ENCODE data around the gene PLXNB1. TPM values are rescaled to one million over a fixed set of nuclear protein-coding genes. Genes with fewer than 3 reads are reported as not detected.

PLXNB1 gene
- total RNA-seq, 1 donor from 2014 or later = 3.3 TPM

DNA sequence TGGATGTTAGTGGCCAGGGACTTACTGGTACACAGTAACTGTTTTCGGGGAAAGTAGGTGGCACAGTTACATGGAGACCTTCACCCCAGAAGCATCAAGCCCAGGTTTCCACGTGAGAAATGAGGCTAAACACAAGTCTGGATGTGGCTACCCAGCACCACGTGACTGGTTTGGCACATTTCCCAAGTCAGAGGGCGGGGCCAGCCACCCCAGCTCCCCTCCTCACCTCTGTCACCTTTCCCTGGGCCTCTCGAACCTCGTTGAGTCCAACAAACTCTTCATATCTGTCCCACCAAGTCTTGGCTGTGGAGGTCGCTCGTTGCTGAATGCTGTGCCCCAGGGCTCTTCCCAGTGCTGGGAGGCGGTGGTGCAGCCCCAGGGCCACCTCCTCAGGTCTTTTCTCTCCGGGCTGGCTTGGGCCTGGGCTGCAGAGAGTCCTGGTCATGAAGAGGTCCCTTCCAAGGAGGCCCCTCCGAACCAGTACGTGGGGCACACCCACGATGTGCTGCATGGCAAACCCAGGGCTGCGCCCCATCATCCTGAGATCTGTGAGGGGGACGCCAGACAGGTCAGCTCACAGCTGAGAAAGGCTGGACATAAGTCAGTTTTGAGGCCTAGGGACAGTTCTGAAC lies 4.8 kb upstream of the PLXNB1 start:
- intact Hi-C loops (cut with micrococcal nuclease) = no loop called here

DNA sequence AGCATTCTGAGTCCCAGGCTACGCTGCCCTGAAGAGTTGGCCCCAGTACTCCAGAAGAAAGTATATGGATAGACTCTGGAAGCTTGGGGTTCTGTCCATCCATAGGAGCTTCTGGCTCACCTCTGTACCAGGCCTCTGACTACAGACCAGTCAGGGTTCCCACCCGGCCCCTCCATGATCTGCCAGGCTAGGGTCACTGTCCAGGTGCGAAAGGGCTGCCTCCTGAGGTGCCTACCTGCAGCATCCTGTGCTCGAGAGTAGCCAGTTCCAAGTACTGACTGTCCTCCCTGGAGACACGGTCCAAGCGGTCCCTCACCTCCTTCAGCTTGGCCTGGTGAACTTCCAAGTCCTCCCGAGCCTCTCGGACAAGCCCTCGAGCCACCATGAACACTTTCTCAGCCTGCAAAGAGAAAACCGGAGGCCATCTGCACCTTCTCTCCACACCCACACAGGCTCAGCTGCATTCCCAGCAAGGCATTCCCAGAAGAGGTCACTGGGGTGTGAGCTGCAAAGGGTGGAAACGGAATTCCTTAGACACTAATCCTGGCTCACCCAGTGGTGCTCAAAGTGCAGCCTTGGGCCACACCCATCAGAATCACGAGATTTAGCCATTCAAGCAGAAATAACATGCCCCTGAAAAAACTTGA lies 3.7 kb upstream of the PLXNB1 start:
- intact Hi-C loops (cut with micrococcal nuclease) = no loop called here

DNA sequence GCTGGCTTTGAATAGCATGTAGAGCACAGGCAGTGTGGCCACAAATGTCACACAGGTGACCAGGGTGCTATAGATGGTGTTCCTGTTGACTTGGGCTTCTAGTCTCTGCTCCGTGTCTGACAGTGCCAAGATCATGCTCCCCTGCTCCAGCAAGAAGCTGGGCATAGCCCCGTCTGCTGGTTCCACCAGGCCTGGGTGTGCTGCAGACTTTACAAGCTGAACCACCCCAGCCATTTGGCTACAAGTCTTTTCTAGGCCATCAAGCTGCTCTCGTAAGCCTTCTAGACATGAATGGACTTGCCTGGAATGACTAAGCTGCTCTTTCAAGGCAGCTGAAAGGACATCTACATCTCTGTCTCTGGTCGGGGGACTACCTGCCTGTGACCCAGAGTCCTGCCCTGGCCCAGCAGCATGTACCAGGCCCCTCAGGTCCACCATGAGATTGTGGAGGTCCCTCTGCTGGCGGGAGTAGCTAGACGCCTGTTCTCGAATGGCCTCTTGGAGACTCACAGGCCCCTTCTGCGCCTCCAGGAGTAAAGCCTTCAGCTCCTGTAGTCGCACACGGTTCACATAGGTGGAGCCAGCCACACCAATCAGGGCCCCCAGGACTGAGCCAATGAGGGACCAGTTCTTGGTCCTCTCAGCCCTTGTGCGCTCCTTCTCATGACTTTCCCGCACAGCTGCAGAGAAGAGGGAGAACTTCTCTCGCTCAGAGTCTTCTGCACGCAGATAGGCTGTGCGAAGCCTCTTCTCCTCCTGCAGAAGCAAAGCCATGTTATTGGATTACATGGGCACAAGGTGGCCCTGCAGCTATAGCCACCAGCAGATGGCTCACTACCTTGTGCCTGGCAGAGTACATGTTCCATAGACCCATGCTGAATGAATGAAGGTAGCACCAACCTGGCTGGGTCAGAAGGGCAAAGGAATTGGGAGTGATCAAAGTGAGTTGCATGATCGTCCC lies 2.8 kb upstream of the PLXNB1 start:
- intact Hi-C loops (cut with micrococcal nuclease) = no loop called here

DNA sequence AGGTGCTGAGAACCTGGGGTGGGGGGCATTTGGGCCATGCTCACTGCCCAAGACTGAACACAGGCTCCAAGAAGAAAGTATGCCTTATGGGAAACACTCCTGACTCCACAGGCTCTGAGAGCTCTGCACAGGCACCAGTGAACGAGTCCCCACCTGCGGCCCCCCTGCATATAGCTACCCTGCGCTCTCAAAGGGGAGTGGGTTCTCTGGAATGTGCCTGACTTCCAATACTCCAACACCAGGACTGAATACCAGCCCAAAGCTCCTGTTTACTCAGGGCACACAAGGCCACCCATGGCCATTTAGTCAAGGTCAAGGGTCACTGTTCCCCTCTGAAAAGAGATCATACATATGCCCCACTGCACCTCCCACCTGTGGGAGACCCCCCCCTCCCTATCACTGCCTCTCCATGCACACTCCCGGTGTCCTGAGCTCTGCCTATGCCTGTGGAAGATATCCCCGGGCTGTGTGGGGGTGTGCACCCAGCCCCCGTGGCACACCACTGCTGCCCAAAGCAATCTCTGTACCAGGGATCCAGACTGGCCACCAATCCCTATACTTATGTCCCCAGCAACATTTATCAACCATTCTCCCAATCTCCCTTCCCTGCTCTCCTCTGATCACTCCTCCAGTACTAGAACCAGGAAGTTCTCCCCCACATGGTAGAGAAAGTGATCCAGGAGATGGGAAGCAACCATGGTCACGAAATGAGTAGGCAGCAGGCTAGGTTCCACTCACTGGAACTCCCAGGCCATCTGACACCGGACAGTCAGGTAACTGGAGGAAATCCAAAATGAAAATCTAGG lies 1.5 kb upstream of the PLXNB1 start:
- intact Hi-C loops (cut with micrococcal nuclease) = no loop called here

DNA sequence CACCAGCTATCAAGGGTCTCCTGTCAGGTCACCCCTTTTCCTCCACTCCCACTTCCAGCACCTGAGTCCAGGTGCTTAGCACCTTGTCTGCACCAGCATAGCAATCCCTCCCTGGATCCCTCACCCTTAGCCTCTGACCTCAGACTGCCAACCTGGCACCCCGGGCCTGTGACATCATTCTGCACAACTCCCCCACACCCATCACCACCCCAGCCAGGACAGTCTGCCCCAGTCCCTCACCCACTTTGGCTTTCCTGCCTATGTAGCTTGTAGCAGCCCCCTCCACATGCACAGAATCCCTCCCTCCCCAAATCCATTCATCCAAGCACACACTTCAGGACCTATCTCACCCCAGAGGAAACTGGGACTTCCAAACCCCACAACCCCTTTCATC lies 819 bp upstream of the PLXNB1 start:
- intact Hi-C loops (cut with micrococcal nuclease) = no loop called here

DNA sequence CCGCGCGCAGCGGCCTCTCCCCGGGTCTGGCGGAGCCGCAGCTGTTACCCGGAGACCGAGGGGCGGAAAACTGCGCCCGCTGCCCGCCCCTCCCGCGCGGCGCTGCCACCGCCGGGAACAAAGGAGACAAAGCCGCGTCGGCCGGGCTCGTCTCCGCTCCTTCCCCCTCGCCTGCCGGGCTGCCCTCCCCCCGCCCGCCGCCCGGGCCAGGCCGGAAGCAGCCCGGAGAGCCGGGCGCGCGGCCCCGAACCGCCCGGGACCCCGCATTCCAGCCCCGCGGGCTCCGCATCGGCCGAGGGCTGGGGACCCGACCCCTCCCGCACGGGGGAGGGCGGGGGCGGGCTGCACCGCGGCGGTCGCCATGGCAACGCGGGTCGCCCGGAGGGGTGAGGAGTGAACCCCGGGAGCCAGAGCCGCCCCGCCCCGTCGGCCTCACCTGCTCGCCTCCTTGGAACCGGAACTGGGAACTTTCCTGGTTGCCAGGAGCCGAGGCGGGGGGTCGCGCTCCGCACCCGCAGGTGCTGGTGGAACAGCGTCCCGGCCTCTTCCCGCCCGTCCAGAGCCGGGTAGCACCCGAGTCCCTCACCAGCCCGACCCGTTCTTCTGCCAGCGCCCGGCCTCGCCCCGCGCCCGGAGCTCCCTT lies 448 bp downstream of the PLXNB1 start:
- intact Hi-C loops (cut with micrococcal nuclease) = no loop called here

DNA sequence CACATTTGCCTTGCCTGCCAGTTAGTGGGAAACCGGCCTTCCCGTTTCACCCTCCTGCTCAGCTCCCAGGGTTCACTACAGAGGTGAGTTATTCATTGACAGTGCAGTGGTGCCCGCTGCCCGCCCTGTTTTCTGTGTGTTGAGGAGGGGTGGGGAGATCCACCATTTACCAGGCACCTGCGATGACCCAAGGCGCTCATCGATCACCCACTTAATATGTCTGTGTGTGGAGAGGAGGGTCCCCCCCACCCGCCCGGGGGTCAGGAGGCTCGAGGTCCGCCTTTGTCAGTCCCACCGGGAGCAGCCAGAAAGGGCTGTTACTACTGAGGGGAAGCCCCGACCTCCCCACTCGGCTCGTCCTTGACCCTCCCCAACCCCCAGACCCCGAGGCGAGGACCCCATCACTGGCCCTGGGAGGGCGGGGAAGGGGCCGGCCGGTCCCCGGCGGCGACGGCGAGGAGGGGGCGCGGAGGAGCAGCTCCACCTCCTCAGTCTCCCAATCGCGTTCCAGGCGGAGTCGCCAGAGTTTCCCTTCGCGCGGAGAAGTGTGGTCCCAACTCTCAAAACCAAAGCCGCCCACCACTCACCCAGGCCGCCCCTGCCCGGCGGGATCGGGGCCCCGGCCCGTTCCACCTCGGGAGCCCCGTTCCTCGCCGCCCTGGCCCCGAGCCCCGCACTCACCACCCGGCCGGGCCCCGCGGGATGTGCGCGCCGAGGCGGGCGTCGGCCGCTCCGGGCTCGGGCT lies 1.1 kb downstream of the PLXNB1 start:
- intact Hi-C loops (cut with micrococcal nuclease) = no loop called here

DNA sequence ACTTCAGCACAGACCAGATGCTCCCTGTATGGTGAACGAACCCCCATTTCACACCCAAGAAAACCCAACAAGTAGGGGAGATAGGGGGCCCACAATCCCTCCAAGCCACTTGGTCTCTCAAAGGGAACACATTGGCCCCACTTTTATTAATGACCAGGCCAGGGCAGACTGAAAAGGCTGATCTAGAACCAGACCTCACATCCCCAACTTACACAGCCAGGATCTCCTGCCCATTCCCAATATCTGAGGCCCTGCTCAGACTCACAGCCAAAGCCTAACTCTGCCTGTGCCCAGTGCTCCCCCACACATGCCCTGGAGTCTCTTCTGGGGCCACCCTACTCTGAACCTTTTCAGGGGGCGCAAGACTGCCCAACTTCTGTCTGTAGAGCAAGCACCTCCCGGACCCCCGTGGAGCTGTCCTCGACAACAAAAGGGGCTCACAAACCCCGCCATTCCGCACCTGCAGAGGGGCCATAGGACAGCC lies 1.8 kb downstream of the PLXNB1 start:
- intact Hi-C loops (cut with micrococcal nuclease) = no loop called here

DNA sequence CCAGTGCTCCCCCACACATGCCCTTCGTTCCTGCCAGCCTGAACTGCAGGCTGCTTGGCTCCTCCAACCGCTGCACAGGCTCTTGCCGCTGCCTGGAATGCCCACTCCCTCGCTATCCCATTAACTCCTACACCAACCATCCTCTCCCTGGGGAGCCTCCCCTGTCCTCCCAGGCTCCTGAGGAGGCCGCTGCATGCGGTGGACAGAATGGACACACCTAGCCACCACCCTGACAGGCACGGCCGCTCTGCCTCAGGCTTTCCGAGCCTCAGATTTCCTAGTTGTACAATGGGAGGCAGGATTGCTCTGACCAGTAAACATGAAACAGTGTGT lies 2.3 kb downstream of the PLXNB1 start:
- intact Hi-C loops (cut with micrococcal nuclease) = no loop called here

DNA sequence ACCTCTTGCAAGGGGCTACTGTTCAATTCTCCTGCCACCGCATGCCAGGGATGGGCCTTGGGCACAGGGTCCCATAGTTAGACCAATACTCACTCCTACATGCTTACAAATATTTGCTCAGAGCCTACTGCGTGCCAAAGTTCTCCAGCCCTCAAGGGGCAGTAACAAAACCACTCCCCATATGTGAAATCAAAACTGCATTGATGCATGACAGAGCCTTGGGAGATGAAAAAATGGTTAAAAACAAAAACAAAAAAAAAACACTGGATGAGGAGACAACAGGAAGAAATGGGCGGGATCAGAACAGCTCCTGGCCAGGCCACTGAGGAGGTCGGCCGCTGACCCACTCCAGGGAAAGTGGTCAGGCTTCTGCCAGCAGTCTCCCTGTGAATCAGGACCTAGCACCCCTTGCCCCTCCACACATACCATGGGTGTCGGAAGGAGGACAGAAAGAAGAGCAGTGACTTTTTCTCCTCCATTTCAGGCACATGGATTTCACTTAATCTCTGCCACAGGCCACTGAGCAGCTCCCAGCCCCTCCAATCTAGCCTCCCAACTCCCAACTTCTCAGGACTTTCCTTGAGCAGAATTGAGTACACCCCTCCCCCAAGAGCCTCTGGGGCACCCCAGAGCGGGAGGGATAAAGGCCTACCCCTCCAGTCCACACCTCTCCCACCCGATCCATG lies 2.8 kb downstream of the PLXNB1 start:
- intact Hi-C loops (cut with micrococcal nuclease) = no loop called here

DNA sequence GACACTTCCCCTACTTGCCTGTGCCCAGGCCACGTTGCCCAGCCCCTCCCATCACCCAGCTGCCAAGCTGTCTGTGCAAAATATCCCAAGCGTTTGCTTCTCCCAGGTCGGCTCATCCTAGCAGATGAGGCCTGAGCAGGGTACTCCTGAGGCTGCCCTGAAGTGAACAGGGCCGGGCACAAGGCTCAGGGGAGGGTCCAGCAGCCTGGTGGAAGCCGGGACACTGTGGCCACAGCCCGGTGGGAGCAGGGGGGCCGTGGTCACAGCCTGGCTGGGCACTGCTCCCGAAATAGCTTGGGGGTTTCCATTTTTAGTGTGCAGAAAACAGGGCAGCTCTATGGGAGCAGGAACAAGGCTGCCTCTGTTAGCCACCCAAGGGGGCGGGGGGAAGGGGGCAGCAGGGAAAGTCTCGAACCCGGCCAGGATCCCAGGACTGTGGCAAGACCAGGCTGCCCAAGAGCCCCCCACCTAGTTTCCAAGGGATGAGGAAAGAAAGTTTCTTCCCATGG lies 3.4 kb downstream of the PLXNB1 start:
- intact Hi-C loops (cut with micrococcal nuclease) = no loop called here

DNA sequence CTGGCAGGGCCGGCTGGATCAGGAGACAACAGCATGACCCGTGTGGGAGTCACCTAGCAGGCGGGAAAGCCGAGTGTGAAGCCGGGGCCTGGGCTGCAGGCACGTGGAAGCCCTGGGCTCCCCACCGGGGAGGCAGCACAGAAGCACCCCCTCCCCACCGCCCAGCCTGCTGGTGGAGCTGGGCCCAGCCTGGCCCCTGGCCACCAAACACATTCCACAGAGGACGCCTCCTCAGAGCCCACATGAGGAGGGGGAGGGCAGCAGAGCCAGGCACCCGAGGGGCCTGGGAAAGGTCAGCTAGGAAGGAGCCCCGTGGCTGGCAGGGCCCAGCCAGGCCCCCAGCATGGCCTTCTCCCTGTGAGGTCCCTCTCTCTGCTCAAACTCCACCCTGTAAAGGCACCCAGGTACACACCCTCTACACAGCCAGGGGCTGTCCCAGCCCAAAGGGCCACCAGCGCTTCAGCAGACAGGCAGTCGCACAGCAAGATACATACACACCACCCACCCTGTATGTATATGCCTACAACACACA lies 4.5 kb downstream of the PLXNB1 start:
- intact Hi-C loops (cut with micrococcal nuclease) = no loop called here

DNA sequence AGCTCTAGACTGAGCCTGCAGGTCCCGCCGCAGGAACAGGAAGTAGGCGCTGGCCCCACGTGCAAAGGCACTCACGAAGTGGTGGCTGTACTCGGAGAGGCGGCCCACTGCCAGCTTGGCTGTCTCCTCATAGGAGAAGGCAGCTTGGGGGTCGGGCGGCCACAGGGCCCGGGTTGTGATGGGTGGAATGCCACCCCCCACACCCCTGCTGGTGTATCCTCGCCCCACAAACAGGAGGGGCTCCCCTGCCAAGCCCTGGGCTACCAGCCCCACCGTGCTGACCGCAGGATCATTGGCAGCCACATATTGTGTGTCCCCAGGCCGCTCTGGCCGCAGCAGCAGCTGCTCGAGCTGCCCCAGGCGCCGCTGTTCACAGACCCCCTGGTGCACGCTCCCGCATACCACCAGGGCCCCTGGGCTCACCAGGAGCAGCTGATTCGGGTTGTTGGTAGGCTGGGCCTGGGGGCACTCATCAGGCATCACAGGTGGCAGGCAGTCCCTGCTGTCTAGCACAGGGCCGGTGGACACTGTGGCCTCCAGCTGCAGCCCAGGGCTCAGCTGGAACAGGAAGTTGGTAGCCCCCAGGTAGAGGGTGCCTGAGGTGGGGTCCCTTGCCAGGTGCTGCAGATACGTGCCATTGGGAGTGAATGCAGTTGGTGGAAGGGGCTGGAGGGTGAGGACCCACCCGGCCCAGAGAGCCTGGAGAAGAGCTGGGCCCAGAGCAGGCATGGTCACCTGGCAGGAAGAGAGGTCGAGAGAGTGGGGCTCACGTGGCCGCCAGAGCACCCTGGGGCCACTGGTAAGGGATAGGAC lies 5.8 kb downstream of the PLXNB1 start:
- intact Hi-C loops (cut with micrococcal nuclease) = no loop called here

DNA sequence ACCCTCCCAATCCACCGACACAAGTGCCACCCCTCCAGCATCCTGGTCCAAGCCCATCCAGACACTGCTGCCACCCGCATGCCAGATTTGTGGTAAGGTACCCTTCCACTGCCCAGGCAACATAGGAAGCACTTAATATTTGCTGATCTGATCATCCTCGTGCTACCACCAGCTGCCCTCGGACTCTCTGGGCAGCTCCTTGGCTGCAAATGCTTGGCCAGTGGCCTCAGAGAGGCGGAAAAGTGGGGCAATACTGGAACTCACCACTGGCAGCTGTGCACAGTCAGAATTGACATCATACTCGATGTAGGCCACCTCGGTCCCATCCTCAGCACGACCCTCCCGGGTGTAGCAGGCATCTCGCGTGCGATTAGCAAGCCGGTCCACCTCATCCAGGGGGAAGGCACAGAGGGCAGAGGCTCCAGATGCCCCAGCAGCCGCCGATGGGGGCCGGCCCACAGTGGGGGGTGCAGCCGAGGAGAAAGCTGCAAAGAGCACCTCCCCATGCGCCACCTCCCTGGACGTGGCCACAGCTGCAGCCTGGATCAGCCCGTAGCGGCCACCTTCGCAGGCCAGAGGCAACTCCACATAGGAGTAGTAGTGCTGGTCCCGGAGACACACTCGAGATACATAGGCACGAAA lies 6.5 kb downstream of the PLXNB1 start:
- intact Hi-C loops (cut with micrococcal nuclease) = no loop called here

DNA sequence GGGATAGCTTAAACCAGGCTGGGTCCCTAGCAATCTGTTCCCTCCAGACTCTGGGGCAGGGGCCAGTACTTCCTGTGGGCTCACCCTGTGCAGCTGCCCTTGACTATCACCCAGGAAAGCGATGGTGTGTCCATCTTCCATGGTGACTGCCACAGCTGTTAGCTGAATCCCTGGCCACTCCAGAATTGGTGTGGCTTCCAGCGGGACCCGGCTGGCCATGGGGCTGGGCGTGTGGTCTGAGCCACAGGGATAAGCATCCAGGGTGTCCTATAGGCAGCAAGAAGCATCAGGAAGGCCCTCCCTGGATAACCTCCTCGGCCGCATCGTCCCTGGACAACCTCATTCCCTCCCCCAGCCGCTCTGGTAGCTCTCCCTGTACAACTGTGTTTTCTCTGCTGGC lies 7.2 kb downstream of the PLXNB1 start:
- intact Hi-C loops (cut with micrococcal nuclease) = no loop called here

DNA sequence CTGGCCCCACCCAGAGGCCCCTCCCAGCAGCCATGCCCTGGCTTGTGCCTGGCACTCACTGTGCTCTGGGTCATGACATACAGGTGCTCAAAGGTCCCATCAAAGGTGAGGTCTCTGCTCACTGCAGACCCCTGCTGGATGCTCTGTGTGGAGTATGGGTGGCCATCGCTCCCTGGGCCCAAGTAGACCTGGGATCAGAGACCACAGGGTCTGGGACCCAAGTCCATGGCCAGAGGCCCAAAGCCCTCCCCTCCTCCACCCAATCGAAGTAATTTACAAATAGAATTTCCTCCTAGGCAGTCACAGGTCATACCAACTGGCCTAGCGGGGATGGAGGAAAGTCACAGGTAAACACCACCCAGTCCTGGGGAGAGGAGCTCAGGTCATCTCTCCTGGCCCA lies 7.6 kb downstream of the PLXNB1 start:
- intact Hi-C loops (cut with micrococcal nuclease) = no loop called here

DNA sequence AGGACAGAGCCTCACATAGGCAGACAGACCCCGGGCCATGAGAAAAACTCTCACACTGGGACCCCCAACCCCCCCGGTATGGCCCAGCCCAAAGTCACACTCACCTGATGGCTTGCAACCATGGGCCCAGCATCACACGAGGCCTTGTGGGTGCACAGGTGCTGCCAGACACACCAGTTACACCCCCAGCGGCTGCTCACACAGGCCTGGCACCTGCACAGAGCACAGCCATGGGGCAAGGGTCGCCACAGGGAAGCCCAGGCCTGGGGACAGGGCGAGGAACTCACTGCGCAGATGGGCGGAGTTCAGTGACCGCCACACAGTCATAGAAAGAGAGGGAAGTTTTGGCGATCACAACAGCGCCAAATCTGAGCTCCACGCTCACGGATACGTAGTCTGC lies 9.3 kb downstream of the PLXNB1 start:
- intact Hi-C loops (cut with micrococcal nuclease) = no loop called here

DNA sequence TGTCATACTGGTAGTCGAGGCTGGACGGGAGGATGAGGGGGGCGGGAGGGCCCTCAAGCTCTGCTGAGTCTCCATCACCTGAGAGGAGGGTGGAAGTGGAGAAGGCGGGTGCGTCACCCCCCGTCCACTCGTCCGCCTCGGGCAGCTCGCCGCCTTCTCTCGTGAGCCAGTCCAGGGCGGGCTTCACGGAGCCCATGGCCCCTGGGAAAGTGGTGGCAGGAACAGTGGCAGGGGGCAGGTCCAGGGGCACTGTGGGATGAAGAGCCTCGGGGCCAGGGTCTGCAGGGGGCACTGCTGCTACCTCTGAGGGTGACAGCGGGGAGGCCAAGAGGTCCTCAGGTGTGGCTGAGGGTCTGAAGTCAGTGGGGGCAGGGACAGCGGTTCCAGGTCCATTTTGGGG lies 10.3 kb downstream of the PLXNB1 start:
- intact Hi-C loops (cut with micrococcal nuclease) = no loop called here

All from T-helper 1 cell treated with Interleukin-12 subunit alpha and Interleukin-12 subunit beta and Interleukin-4 antibody, amounts not matched to agents 30 ng/mL and 1 ng/mL, for 36 hours (primary cell).